Measurements from ENCODE around the gene C17orf78. TPM values are rescaled to one million over a fixed set of nuclear protein-coding genes. Genes with fewer than 3 reads are reported as not detected.

Gene C17orf78
- total and polyA plus RNA-seq, 2 of the 13 experiments (the other 11 are each of a cell fraction or from before 2014, with no cell fraction given) = not detected

- TF ChIP-seq, protein P1, sequence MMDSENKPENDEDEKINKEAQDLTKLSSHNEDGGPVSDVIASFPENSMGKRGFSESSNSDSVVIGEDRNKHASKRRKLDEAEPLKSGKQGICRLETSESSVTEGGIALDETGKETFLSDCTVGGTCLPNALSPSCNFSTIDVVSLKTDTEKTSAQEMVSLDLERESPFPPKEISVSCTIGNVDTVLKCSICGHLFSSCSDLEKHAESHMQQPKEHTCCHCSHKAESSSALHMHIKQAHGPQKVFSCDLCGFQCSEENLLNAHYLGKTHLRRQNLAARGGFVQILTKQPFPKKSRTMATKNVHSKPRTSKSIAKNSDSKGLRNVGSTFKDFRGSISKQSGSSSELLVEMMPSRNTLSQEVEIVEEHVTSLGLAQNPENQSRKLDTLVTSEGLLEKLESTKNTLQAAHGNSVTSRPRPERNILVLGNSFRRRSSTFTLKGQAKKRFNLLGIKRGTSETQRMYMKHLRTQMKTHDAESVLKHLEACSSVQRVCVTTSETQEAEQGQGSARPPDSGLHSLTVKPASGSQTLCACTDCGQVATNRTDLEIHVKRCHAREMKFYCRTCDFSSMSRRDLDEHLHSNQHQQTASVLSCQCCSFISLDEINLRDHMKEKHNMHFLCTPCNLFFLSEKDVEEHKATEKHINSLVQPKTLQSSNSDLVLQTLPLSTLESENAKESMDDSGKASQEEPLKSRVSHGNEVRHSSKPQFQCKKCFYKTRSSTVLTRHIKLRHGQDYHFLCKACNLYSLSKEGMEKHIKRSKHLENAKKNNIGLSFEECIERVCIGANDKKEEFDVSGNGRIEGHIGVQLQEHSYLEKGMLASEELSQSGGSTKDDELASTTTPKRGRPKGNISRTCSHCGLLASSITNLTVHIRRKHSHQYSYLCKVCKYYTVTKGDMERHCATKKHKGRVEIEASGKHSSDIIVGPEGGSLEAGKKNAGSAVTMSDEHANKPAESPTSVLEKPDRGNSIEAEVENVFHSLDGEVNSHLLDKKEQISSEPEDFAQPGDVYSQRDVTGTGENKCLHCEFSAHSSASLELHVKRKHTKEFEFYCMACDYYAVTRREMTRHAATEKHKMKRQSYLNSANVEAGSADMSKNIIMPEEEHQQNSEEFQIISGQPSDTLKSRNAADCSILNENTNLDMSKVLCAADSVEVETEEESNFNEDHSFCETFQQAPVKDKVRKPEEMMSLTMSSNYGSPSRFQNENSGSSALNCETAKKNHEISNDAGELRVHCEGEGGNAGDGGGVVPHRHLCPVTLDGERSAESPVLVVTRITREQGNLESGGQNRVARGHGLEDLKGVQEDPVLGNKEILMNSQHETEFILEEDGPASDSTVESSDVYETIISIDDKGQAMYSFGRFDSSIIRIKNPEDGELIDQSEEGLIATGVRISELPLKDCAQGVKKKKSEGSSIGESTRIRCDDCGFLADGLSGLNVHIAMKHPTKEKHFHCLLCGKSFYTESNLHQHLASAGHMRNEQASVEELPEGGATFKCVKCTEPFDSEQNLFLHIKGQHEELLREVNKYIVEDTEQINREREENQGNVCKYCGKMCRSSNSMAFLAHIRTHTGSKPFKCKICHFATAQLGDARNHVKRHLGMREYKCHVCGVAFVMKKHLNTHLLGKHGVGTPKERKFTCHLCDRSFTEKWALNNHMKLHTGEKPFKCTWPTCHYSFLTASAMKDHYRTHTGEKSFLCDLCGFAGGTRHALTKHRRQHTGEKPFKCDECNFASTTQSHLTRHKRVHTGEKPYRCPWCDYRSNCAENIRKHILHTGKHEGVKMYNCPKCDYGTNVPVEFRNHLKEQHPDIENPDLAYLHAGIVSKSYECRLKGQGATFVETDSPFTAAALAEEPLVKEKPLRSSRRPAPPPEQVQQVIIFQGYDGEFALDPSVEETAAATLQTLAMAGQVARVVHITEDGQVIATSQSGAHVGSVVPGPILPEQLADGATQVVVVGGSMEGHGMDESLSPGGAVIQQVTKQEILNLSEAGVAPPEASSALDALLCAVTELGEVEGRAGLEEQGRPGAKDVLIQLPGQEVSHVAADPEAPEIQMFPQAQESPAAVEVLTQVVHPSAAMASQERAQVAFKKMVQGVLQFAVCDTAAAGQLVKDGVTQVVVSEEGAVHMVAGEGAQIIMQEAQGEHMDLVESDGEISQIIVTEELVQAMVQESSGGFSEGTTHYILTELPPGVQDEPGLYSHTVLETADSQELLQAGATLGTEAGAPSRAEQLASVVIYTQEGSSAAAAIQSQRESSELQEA (CRISPR knock-in tag; IDR thresholded peaks at IDR 0.05; ENCODE audit: not compliant biosample characterization) = peak; percentile 47
- TF ChIP-seq, protein P2, sequence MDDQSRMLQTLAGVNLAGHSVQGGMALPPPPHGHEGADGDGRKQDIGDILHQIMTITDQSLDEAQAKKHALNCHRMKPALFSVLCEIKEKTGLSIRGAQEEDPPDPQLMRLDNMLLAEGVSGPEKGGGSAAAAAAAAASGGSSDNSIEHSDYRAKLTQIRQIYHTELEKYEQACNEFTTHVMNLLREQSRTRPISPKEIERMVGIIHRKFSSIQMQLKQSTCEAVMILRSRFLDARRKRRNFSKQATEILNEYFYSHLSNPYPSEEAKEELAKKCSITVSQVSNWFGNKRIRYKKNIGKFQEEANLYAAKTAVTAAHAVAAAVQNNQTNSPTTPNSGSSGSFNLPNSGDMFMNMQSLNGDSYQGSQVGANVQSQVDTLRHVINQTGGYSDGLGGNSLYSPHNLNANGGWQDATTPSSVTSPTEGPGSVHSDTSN (CRISPR knock-in tag; IDR thresholded peaks at IDR 0.05; ENCODE audit: borderline replicate concordance) = no peak
- TF ChIP-seq, protein P3, sequence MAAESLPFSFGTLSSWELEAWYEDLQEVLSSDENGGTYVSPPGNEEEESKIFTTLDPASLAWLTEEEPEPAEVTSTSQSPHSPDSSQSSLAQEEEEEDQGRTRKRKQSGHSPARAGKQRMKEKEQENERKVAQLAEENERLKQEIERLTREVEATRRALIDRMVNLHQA (CRISPR knock-in tag; IDR thresholded peaks at IDR 0.05) = no peak
- TF ChIP-seq AKAP8 (CRISPR knock-in tag; IDR thresholded peaks at IDR 0.05) (no peak), SAP130 (CRISPR knock-in tag; IDR thresholded peaks at IDR 0.05; ENCODE audit: low read depth) (peak; percentile 74; the same call in 1 of the 2 replicates), CEBPG (CRISPR knock-in tag; IDR thresholded peaks at IDR 0.05) (no peak; the same call in 1 of the 2 replicates), ZNF7 (CRISPR knock-in tag; IDR thresholded peaks at IDR 0.05) (no peak), STAT6 (CRISPR knock-in tag; IDR thresholded peaks at IDR 0.05; ENCODE audit: borderline replicate concordance) (no peak; the same call in 1 of the 2 replicates), ZNF724P (CRISPR knock-in tag; IDR thresholded peaks at IDR 0.05; ENCODE audit: borderline replicate concordance) (no peak), NKX3-1 (CRISPR knock-in tag; IDR thresholded peaks at IDR 0.05) (no peak; the same call in 1 of the 2 replicates), CREBL2 (CRISPR knock-in tag; IDR thresholded peaks at IDR 0.05; ENCODE audit: borderline replicate concordance) (no peak)
- TF ChIP-seq, protein P4, sequence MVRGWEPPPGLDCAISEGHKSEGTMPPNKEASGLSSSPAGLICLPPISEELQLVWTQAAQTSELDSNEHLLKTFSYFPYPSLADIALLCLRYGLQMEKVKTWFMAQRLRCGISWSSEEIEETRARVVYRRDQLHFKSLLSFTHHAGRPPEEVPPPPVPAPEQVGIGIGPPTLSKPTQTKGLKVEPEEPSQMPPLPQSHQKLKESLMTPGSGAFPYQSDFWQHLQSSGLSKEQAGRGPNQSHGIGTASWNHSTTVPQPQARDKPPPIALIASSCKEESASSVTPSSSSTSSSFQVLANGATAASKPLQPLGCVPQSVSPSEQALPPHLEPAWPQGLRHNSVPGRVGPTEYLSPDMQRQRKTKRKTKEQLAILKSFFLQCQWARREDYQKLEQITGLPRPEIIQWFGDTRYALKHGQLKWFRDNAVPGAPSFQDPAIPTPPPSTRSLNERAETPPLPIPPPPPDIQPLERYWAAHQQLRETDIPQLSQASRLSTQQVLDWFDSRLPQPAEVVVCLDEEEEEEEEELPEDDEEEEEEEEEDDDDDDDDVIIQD (CRISPR knock-in tag; IDR thresholded peaks at IDR 0.05; ENCODE audit: low read depth) = peak; percentile 79; the same call in 1 of the 2 replicates
These were observed 17.5 kb upstream of the C17orf78 start (continued) for GRCh38 chr17:37358098-37358829.
